Measurements from ENCODE around the gene LRP1B.
A peak's percentile ranks its signal among the peaks of the same experiment; 100 is the strongest.
"Not testable (repeated sequence)": the region's sequence is repeated elsewhere in the genome, so short reads cannot be mapped to it uniquely, and the experiment has no call there.

LRP1B gene

DNA sequence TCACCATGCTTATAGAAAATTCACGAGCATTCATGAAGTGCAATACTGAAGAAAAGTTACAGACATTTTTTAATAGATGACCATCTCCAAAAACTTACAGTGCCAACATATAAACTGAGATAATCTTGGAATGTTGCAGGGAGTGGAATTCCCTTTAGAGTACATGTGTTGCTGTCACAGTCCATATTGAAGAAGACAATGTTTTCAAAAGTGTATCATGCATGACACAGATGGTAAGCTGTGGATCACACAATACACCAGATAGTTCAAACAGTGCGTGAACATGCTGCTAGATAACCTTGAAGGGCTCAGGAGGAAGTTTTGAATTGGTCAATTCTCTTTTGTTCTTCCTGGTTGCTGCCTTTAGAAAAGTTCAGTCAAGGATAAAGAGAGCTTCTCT is 1706.3 kb downstream of the LRP1B start:
- no peak overlapping the region for H3K4me2 ChIP-seq (ENCODE audit: low read depth, low read length)
- H2AFZ ChIP-seq (ENCODE audit: low read length) = no peak overlapping the region
- no peaks in the 10 kb centered on the region for H3K9me2 ChIP-seq (replicated peaks; ENCODE audit: insufficient read depth, low read length)
- H3K4me3 ChIP-seq (ENCODE audit: low read length) = no peak overlapping the region
- no peak overlapping the region for H3K9ac ChIP-seq (ENCODE audit: low read length)
- no peaks in the 10 kb centered on the region for H3K36me3 ChIP-seq (replicated peaks; ENCODE audit: insufficient read depth, low read length)
- DNase-seq = no peak
- H3K4me1 ChIP-seq (ENCODE audit: low read length) = no peaks in the 10 kb centered on the region
- no peak for TF ChIP-seq EZH2phosphoT487 (IDR thresholded peaks at IDR 0.05; ENCODE audit: low read length)
- no peak for TF ChIP-seq EZH2 (optimal IDR thresholded peaks at IDR 0.05; ENCODE audit: low read depth, low read length)
- TF ChIP-seq, protein P1, sequence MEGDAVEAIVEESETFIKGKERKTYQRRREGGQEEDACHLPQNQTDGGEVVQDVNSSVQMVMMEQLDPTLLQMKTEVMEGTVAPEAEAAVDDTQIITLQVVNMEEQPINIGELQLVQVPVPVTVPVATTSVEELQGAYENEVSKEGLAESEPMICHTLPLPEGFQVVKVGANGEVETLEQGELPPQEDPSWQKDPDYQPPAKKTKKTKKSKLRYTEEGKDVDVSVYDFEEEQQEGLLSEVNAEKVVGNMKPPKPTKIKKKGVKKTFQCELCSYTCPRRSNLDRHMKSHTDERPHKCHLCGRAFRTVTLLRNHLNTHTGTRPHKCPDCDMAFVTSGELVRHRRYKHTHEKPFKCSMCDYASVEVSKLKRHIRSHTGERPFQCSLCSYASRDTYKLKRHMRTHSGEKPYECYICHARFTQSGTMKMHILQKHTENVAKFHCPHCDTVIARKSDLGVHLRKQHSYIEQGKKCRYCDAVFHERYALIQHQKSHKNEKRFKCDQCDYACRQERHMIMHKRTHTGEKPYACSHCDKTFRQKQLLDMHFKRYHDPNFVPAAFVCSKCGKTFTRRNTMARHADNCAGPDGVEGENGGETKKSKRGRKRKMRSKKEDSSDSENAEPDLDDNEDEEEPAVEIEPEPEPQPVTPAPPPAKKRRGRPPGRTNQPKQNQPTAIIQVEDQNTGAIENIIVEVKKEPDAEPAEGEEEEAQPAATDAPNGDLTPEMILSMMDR (IDR thresholded peaks at IDR 0.05; ENCODE audit: low read length) = no peak
- no peaks in the 10 kb centered on the region for H4K20me1 ChIP-seq (ENCODE audit: insufficient read depth, low read length)
- no peaks in the 10 kb centered on the region for H3K27me3 ChIP-seq (replicated peaks; ENCODE audit: insufficient read depth, low read length)
- no peak overlapping the region for H3K27ac ChIP-seq (ENCODE audit: low read length)
- no peaks in the 10 kb centered on the region for H3F3A ChIP-seq (ENCODE audit: insufficient read depth, low read length)
- H3K9me3 ChIP-seq (replicated peaks; ENCODE audit: insufficient read depth, low read length) = no peaks in the 10 kb centered on the region
- no peaks in the 10 kb centered on the region for H3K79me2 ChIP-seq (ENCODE audit: low read length)

DNA sequence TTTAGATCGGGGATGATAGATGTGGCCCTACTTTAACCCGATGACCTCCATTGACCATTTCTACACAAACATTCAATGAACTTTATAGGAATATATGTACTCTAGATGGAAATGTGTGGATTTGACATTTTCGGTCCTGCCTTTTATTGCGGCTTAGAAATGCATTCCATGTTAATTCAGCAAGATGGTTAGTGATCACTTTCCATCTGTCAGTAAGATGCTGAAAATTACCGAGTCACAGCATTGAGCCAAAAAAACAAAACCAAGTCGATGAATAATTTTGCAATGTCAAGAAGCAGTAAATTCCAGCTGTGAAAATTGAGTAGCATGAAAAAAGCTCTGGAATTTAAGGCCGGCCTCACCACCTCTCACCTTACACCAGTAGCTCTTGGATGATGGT is 1708.1 kb downstream of the LRP1B start:
- no peak overlapping the region for H3K4me3 ChIP-seq (ENCODE audit: low read length)
- no peaks in the 10 kb centered on the region for H3K9me3 ChIP-seq (replicated peaks; ENCODE audit: insufficient read depth, low read length)
- H4K20me1 ChIP-seq (ENCODE audit: insufficient read depth, low read length) = no peaks in the 10 kb centered on the region
- H2AFZ ChIP-seq (ENCODE audit: low read length) = no peak overlapping the region
- H3K9me2 ChIP-seq (replicated peaks; ENCODE audit: insufficient read depth, low read length) = no peaks in the 10 kb centered on the region
- TF ChIP-seq EZH2 (optimal IDR thresholded peaks at IDR 0.05; ENCODE audit: low read depth, low read length) (no peak), EZH2phosphoT487 (IDR thresholded peaks at IDR 0.05; ENCODE audit: low read length) (no peak)
- no peak overlapping the region for H3K4me2 ChIP-seq (ENCODE audit: low read depth, low read length)
- no peak overlapping the region for H3K9ac ChIP-seq (ENCODE audit: low read length)
- H3K27me3 ChIP-seq (replicated peaks; ENCODE audit: insufficient read depth, low read length) = no peaks in the 10 kb centered on the region
- H3K36me3 ChIP-seq (replicated peaks; ENCODE audit: insufficient read depth, low read length) = no peaks in the 10 kb centered on the region
- H3K79me2 ChIP-seq (ENCODE audit: low read length) = no peaks in the 10 kb centered on the region
- H3K27ac ChIP-seq (ENCODE audit: low read length) = no peak overlapping the region
- no peaks in the 10 kb centered on the region for H3F3A ChIP-seq (ENCODE audit: insufficient read depth, low read length)
- no peak for DNase-seq
- H3K4me1 ChIP-seq (ENCODE audit: low read length) = no peaks in the 10 kb centered on the region

DNA sequence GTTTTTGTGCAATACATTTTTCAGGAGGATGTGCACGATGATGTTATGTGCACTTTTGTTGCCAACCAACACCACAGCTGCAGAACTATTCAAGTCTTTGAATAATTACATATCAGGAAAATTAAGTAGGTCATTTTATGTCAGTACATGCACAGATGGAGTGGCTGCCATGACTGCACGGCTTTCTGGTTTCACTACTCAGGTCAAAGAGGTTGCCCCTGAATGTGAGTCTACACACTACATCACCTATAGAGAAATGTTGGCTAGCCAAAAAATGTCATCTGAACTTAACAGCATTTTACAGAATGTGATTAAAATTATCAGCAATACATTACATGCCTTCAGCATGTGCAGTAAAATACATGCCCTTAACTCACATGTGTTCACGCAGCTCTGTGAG is 1713.3 kb downstream of the LRP1B start:
- H3K79me2 ChIP-seq (ENCODE audit: low read length) = no peaks in the 10 kb centered on the region
- H3K36me3 ChIP-seq (replicated peaks; ENCODE audit: insufficient read depth, low read length) = no peaks in the 10 kb centered on the region
- no peak overlapping the region for H3K27ac ChIP-seq (ENCODE audit: low read length)
- no peaks in the 10 kb centered on the region for H3K9me2 ChIP-seq (replicated peaks; ENCODE audit: insufficient read depth, low read length)
- no peaks in the 10 kb centered on the region for H4K20me1 ChIP-seq (ENCODE audit: insufficient read depth, low read length)
- no peak overlapping the region for H3K4me2 ChIP-seq (ENCODE audit: low read depth, low read length)
- DNase-seq = no peak
- TF ChIP-seq EZH2 (optimal IDR thresholded peaks at IDR 0.05; ENCODE audit: low read depth, low read length) = no peak
- TF ChIP-seq EZH2phosphoT487 (IDR thresholded peaks at IDR 0.05; ENCODE audit: low read length) = no peak
- TF ChIP-seq, protein P1 (IDR thresholded peaks at IDR 0.05; ENCODE audit: low read length) = no peak
- H3K4me3 ChIP-seq (ENCODE audit: low read length) = no peak overlapping the region
- no peak overlapping the region for H3K9ac ChIP-seq (ENCODE audit: low read length)
- H2AFZ ChIP-seq (ENCODE audit: low read length) = no peak overlapping the region
- no peaks in the 10 kb centered on the region for H3F3A ChIP-seq (ENCODE audit: insufficient read depth, low read length)
- H3K4me1 ChIP-seq (ENCODE audit: low read length) = no peaks in the 10 kb centered on the region
- H3K9me3 ChIP-seq (replicated peaks; ENCODE audit: insufficient read depth, low read length) = no peaks in the 10 kb centered on the region
- no peaks in the 10 kb centered on the region for H3K27me3 ChIP-seq (replicated peaks; ENCODE audit: insufficient read depth, low read length)

DNA sequence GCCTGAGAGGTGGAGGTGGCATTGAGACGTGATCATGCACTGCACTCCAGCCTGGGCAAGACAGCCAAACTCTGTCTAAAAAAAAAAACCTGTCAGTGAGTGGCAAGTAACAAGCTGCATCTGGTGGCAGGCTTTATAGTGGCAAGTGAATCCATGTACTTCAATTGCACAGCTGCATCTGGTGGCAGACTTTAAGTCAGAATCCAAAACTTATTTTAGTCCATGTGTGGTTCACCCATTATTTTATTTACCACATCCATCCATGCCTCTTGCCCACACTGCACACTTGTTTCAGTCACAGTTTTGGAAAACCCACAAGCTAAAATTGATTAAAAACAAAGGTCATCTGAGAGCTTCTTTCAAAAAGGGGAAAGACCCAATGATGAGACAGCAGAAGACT is 1714.2 kb downstream of the LRP1B start:
- Histone ChIP-seq H3K9me3 (replicated peaks; ENCODE audit: insufficient read depth, low read length) (no peaks in the 10 kb centered on the region), H3K27ac (ENCODE audit: low read length) (no peak overlapping the region), H3K9ac (ENCODE audit: low read length) (no peak overlapping the region), H3K79me2 (ENCODE audit: low read length) (no peaks in the 10 kb centered on the region), H4K20me1 (ENCODE audit: insufficient read depth, low read length) (no peaks in the 10 kb centered on the region), H3K4me3 (ENCODE audit: low read length) (no peak overlapping the region), H3K27me3 (replicated peaks; ENCODE audit: insufficient read depth, low read length) (no peaks in the 10 kb centered on the region), H3K4me1 (ENCODE audit: low read length) (no peaks in the 10 kb centered on the region), H3F3A (ENCODE audit: insufficient read depth, low read length) (no peaks in the 10 kb centered on the region), H3K9me2 (replicated peaks; ENCODE audit: insufficient read depth, low read length) (no peaks in the 10 kb centered on the region), H3K36me3 (replicated peaks; ENCODE audit: insufficient read depth, low read length) (no peaks in the 10 kb centered on the region), H2AFZ (ENCODE audit: low read length) (no peak overlapping the region), H3K4me2 (ENCODE audit: low read depth, low read length) (no peak overlapping the region)
- DNase-seq = peak; percentile 57
- TF ChIP-seq EZH2phosphoT487 (IDR thresholded peaks at IDR 0.05; ENCODE audit: low read length) = no peak
- TF ChIP-seq EZH2 (optimal IDR thresholded peaks at IDR 0.05; ENCODE audit: low read depth, low read length) = no peak
- TF ChIP-seq, protein P1 (IDR thresholded peaks at IDR 0.05; ENCODE audit: low read length) = no peak

DNA sequence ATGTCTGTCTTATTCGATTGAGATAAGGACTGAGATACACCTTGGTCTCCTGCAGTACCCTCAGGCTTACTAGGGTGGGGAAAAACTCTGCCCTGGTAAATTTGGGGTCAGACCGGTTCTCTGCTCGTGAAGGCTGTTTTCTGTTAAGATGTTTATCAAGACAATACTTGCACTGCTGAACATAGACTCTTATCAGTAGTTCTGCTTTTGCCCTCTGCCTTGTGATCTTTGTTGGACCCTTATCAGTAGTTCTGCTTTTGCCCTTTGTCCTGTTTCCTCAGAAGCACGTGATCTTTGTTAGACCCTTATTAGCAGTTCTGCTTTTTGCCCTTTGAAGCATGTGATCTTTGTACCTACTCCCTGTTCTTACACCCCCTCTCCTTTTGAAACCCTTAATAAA is 1715.8 kb downstream of the LRP1B start:
- H3K4me3 ChIP-seq (ENCODE audit: low read length); H3K9ac ChIP-seq (ENCODE audit: low read length); H3K79me2 ChIP-seq (ENCODE audit: low read length); H3K4me1 ChIP-seq (ENCODE audit: low read length); H3K4me2 ChIP-seq (ENCODE audit: low read depth, low read length); H3F3A ChIP-seq (ENCODE audit: insufficient read depth, low read length); H3K27ac ChIP-seq (ENCODE audit: low read length); H3K9me3 ChIP-seq (replicated peaks; ENCODE audit: insufficient read depth, low read length); DNase-seq; H4K20me1 ChIP-seq (ENCODE audit: insufficient read depth, low read length); H3K27me3 ChIP-seq (replicated peaks; ENCODE audit: insufficient read depth, low read length); H3K9me2 ChIP-seq (replicated peaks; ENCODE audit: insufficient read depth, low read length); H2AFZ ChIP-seq (ENCODE audit: low read length); H3K36me3 ChIP-seq (replicated peaks; ENCODE audit: insufficient read depth, low read length): not testable (repeated sequence)
